HepG2 (cell line): ENCODE measurements around the gene MRPL43. TPM values are rescaled to one million over a fixed set of nuclear protein-coding genes. Genes with fewer than 3 reads are reported as not detected.

Experiments
- FOXA3 ChIP-seq: IDR thresholded peaks from 2 replicates; pipeline ENCODE4 v1.6.1; 2016; ENCODE audit warnings: missing genetic modification reagents, missing compliant biosample characterization
- GATA4 ChIP-seq: sonication (generic); IDR thresholded peaks from 2 replicates; pipeline ENCODE4 v1.6.1; 2016; ENCODE audit warnings: antibody characterized with exemption, low read depth, borderline replicate concordance
- ISL2 ChIP-seq: sonication (generic); formaldehyde crosslinking; IDR thresholded peaks from 2 replicates; pipeline ENCODE4 v1.5.0; 2020; ENCODE audit warnings: missing genetic modification reagents
- LCORL ChIP-seq, 2 experiments: fragments of 450-650 bp in 1 of 2; sonication (generic) in 1 of 2; formaldehyde crosslinking in 1 of 2; IDR thresholded peaks; 2 replicates each; pipeline versions ENCODE4 v1.5.0 to v1.6.1; 2017 to 2020; ENCODE audit warnings: antibody characterized with exemption in 1 of 2, missing genetic modification reagents in 1 of 2
- MIXL1 ChIP-seq: IDR thresholded peaks from 2 replicates; pipeline ENCODE4 v1.6.1; 2016
- MYNN ChIP-seq: sonication (generic); formaldehyde crosslinking; IDR thresholded peaks from 2 replicates; pipeline ENCODE4 v1.4.0; 2020; ENCODE audit warnings: mild to moderate bottlenecking, low read depth, missing genetic modification reagents
- NFRKB ChIP-seq: fragments of 450-650 bp; IDR thresholded peaks from 2 replicates; pipeline ENCODE4 v1.6.1; 2017
- PHF5A ChIP-seq: IDR thresholded peaks from one replicate; pipeline ENCODE4 v1.6.1; 2018; ENCODE audit warnings: low read depth, missing genetic modification reagents; ENCODE audit not compliant: unreplicated experiment
- RFX3 ChIP-seq: IDR thresholded peaks from 2 replicates; pipeline ENCODE4 v1.6.1; 2016; ENCODE audit warnings: missing biosample characterization, missing genetic modification reagents
- YEATS4 ChIP-seq: sonication (generic); formaldehyde crosslinking; IDR thresholded peaks from 2 replicates; pipeline ENCODE4 v1.4.0; 2020; ENCODE audit warnings: missing genetic modification reagents, borderline replicate concordance
- ZFP90 ChIP-seq: sonication (generic); formaldehyde crosslinking; IDR thresholded peaks from 2 replicates; pipeline ENCODE4 v1.8.0; 2022; ENCODE audit warnings: missing genetic modification reagents, mild to moderate bottlenecking, inconsistent platforms, borderline replicate concordance
- ZNF136 ChIP-seq: sonication (generic); formaldehyde crosslinking; IDR thresholded peaks from 2 replicates; pipeline ENCODE4 v1.8.1; 2022; ENCODE audit warnings: low read depth, mild to moderate bottlenecking, moderate library complexity, missing genetic modification reagents
- ZNF251 ChIP-seq: sonication (generic); formaldehyde crosslinking; IDR thresholded peaks from 2 replicates; pipeline ENCODE4 v1.9.0; 2021; ENCODE audit warnings: mild to moderate bottlenecking, missing genetic modification reagents
- ZNF788 ChIP-seq: sonication (generic); formaldehyde crosslinking; IDR thresholded peaks from 2 replicates; pipeline ENCODE4 v1.5.0; 2020; ENCODE audit warnings: mild to moderate bottlenecking, missing genetic modification reagents, borderline replicate concordance
- polyA plus RNA-seq, 8 experiments: library from polyadenylated mRNA; depleted of rRNA in 3 of 8; stranded (reverse) in 7 of 8; unstranded in 1 of 8; fragments of >200 nt; fragmentation: Illumina TruSeq in 4 of 8; extraction: Trizol in 4 of 8; gene quantifications; 2 replicates each; pipeline versions ENCODE4 v1.2.1 to v1.2.3, GENCODE V29; 2011 to 2016; ENCODE audit warnings: low read depth in 4 of 8, missing spikeins in 1 of 8, mixed read lengths in 1 of 8; ENCODE audit not compliant: insufficient read depth in 1 of 8
- total RNA-seq, 5 experiments: library from RNA; depleted of rRNA; stranded (reverse); fragments of >200 nt; fragmentation: Illumina TruSeq; extraction: Trizol; gene quantifications; 2 replicates each; pipeline ENCODE4 v1.2.3, GENCODE V29; 2016; ENCODE audit warnings: low read depth in 1 of 5
- TF ChIP-seq, protein P1 (sequence below): sonication (generic); formaldehyde crosslinking; IDR thresholded peaks from 2 replicates; pipeline ENCODE4 v1.8.1; 2023; ENCODE audit warnings: mild to moderate bottlenecking, missing genetic modification reagents, borderline replicate concordance
- TF ChIP-seq, protein P2 (sequence below): sonication (generic); formaldehyde crosslinking; IDR thresholded peaks from 2 replicates; pipeline ENCODE4 v1.8.1; 2023; ENCODE audit warnings: mild to moderate bottlenecking, missing genetic modification reagents
- TF ChIP-seq, protein P3 (sequence below): conservative IDR thresholded peaks from 2 replicates; pipeline ENCODE4 v1.6.1; 2018; ENCODE audit warnings: missing genetic modification reagents
- TF ChIP-seq, protein P4 (sequence below): sonication (generic); formaldehyde crosslinking; IDR thresholded peaks from 2 replicates; pipeline ENCODE4 v1.4.0; 2020; ENCODE audit warnings: missing genetic modification reagents
- TF ChIP-seq, protein P5 (sequence below): sonication (generic); formaldehyde crosslinking; IDR thresholded peaks from 2 replicates; pipeline ENCODE4 v1.4.0; 2020; ENCODE audit warnings: missing genetic modification reagents
- TF ChIP-seq, protein P6 (sequence below): sonication (generic); formaldehyde crosslinking; IDR thresholded peaks from 2 replicates; pipeline ENCODE4 v1.4.0; 2020; ENCODE audit warnings: missing genetic modification reagents

The MRPL43 gene
- total and polyA plus RNA-seq, 2 of the 13 experiments (the other 11 are each of a cell fraction or from before 2014, with no cell fraction given), result 71.0 to 73.7 TPM

DNA sequence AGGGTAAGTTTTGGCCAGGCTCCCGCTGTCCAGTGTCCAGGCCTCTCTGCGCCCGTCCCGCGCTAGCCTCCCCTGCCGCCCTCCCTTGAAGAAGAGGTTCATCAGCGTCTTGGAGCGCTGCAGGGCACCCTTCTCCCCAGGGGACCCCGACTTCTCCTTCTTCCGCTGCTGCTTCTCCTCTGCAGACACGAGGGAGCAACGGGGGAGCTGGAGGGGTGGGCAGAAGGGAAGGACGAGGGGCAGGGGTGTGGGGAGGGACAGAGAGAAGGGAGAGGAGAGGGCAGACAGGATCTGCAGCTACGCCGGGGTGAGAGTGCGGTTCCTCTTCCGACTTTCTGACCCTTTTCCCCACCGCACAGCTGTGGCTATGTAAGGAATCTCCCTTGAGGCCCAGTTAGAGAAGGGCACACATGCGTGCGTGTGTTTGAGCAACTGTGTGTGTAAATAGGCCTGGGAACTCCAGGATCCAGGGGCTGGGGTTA is 30.9 kb upstream of the MRPL43 start (continued):
- TF ChIP-seq, protein P1, sequence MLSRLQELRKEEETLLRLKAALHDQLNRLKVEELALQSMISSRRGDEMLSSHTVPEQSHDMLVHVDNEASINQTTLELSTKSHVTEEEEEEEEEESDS (CRISPR knock-in tag), result 0 out of 2 replicates have a peak, but pooled peaks have one; percentile 10
- TF ChIP-seq RFX3 (CRISPR knock-in tag) (no peak), LCORL (IDR thresholded peaks at IDR 0.05) (no peak), LCORL (CRISPR knock-in tag; IDR thresholded peaks at IDR 0.05) (0 out of 2 replicates have a peak, but pooled peaks have one; percentile 32), MYNN (CRISPR knock-in tag) (no peak), ISL2 (CRISPR knock-in tag) (no peak), YEATS4 (no peak), ZNF136 (CRISPR knock-in tag) (no peak), ZFP90 (CRISPR knock-in tag) (no peak), ZNF251 (CRISPR knock-in tag) (no peak), FOXA3 (CRISPR knock-in tag) (peak; percentile 58), NFRKB (no peak), ZNF788 (CRISPR knock-in tag) (no peak), GATA4 (no peak), PHF5A (no peak), MIXL1 (no peak)
- TF ChIP-seq, protein P2, sequence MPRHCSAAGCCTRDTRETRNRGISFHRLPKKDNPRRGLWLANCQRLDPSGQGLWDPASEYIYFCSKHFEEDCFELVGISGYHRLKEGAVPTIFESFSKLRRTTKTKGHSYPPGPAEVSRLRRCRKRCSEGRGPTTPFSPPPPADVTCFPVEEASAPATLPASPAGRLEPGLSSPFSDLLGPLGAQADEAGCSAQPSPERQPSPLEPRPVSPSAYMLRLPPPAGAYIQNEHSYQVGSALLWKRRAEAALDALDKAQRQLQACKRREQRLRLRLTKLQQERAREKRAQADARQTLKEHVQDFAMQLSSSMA, result no peak
- TF ChIP-seq, protein P3, sequence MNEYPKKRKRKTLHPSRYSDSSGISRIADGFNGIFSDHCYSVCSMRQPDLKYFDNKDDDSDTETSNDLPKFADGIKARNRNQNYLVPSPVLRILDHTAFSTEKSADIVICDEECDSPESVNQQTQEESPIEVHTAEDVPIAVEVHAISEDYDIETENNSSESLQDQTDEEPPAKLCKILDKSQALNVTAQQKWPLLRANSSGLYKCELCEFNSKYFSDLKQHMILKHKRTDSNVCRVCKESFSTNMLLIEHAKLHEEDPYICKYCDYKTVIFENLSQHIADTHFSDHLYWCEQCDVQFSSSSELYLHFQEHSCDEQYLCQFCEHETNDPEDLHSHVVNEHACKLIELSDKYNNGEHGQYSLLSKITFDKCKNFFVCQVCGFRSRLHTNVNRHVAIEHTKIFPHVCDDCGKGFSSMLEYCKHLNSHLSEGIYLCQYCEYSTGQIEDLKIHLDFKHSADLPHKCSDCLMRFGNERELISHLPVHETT (CRISPR knock-in tag), result no peak
- TF ChIP-seq, protein P4, sequence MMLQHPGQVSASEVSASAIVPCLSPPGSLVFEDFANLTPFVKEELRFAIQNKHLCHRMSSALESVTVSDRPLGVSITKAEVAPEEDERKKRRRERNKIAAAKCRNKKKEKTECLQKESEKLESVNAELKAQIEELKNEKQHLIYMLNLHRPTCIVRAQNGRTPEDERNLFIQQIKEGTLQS (CRISPR knock-in tag), result no peak
- TF ChIP-seq, protein P5, sequence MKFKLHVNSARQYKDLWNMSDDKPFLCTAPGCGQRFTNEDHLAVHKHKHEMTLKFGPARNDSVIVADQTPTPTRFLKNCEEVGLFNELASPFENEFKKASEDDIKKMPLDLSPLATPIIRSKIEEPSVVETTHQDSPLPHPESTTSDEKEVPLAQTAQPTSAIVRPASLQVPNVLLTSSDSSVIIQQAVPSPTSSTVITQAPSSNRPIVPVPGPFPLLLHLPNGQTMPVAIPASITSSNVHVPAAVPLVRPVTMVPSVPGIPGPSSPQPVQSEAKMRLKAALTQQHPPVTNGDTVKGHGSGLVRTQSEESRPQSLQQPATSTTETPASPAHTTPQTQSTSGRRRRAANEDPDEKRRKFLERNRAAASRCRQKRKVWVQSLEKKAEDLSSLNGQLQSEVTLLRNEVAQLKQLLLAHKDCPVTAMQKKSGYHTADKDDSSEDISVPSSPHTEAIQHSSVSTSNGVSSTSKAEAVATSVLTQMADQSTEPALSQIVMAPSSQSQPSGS (CRISPR knock-in tag), result no peak
- TF ChIP-seq, protein P6, sequence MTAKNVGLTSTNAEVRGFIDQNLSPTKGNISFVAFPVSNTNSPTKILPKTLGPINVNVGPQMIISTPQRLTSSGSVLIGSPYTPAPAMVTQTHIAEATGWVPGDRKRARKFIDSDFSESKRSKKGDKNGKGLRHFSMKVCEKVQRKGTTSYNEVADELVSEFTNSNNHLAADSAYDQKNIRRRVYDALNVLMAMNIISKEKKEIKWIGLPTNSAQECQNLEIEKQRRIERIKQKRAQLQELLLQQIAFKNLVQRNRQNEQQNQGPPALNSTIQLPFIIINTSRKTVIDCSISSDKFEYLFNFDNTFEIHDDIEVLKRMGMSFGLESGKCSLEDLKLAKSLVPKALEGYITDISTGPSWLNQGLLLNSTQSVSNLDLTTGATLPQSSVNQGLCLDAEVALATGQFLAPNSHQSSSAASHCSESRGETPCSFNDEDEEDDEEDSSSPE, result no peak
